Inflammatory macrophage treated with lipopolysaccharide for 1 hour (primary cell): Measurements from ENCODE around the gene EPAS1.

Source experiments
- DNase-seq, 2 donors: peaks; one replicate each; pipeline ENCODE4 v3.0.0-alpha.2; 2020 to 2022

The EPAS1 gene

DNA sequence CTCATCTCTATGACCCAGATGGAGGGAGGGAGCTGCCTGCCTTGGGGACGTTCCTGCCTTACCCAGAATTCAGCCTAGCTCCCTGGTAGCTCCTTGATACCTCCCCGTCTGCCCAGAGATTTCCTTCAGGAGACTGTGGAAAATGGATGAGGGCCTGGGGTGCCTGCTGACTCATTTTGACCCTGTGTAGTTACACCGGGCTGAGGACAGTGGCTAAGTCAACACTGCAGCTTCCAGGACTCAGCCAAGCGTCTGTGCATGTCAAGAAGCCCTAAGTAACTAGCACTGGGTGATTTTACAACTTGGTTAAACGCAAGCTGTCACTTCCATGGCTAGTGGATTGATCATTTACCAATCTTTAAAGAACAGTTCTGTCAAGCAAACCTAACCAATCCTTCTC is 23.3 kb upstream of the EPAS1 start:
- no peak for DNase-seq

DNA sequence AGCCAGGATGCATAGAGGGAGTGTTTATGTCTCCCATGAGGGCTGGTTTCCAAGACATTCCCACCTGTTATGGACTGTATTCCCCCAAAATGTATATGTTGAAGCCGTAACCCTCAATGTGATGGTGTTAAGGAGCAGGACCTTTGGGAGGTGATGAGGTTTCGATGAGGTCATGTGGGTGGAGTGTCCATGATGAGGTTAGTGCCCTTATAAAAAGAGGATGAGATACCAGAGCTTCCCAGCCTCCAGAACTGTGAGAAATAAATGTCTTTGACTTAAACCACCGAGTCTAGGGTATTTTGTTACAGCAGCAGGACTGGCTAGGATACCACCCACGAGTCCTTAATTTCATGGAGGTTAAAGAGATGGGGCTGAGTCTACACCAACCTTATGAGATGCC is 22.6 kb upstream of the EPAS1 start:
- DNase-seq, result peak in 1 of 2 donors; percentile 3

DNA sequence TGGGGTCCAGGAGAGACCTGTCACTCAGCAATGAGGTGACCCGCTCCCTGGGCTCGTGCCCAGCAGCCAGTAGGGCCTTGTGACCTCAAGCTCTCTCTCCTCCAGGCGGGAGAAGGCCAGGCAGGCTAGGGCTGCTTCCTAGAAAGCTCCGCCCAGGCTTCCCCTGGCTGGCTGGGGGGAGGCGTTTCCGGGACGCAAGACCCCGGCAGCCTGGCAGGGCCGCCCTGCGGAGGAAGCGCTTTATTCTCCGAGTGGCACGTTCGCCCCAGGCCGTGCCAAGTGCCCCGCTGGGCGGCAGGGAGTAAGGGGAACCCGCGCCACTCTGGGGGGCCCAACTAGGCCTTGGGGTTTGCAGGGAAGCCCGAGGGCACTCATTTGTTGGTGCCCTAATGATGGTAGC is 21.2 kb upstream of the EPAS1 start:
- DNase-seq, result peak in 1 of 2 donors; percentile 1

DNA sequence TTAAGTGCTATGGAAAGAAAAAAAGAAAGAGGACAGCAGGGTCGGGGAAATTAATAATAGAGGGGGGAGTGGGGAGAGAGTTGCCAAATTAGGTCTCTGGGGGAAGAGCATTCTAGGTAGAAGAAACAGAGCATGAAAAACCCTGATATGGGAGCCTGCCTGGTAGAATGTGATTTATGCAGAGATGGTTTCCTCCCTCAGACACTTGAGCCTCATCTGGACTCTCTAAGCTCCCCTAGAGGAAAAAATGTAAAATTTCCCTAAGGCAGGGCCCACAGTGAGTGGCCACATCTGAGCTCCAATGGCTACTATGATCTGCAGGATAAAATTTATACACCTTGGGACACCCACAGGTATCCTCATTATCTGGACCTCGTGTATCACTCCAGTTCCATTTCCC is 20.6 kb upstream of the EPAS1 start:
- DNase-seq, result no peak

DNA sequence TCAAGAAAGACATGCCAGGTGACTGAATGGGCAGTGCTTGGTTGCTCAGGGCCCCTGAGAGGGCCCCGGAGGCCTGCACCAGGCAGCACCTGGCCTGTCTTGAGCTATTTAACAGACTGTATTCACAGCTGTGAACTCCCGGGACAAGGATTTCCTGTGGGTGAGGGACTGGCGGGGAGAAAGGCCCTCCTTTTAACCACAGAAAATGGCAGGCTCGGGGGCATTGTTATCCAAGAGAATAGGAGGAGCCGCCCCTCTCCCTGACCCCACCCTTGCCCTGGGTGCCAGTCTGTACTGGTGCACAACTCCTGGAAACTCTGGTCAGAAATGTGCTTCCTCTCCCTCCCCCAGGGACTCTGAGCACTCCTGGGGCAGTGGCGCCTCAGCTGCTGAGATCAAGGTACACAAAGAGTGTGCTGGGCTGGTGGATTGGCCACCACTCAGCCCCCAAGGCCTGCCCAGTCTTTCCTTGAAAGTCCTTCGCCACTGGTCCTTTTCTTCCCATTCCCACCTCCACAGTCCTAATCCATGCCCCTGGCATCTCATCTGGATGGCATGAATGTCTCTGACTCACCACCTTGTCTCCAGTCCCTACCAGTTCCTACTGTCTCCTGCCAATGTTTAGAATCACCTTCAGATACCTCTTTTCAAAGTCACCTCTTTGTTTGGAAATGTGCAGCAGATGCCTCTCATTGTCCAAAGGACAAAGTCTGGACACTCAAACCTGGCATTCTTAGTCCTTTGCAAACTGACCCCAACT is 19.6 kb upstream of the EPAS1 start:
- DNase-seq, result no peak

DNA sequence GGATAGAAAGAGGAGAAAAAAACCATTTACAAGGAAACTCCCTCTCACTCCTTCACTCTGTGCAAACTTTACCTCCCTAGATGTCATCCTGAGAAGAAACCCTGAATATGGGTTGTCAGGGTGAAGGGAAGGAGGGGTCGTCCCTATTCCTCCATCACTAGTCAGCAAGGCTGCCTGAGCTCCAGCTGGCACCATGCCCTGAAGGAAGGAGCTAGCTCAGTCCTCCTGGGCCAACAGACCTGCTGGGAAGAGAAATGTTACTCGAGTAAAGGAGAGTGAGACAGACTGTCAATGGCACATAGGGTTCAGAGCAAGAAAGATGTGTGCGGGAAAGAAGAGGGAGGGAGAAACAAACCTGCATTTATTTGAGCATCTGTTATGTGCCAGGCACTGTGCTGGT is 18.3 kb upstream of the EPAS1 start:
- DNase-seq, result no peak

DNA sequence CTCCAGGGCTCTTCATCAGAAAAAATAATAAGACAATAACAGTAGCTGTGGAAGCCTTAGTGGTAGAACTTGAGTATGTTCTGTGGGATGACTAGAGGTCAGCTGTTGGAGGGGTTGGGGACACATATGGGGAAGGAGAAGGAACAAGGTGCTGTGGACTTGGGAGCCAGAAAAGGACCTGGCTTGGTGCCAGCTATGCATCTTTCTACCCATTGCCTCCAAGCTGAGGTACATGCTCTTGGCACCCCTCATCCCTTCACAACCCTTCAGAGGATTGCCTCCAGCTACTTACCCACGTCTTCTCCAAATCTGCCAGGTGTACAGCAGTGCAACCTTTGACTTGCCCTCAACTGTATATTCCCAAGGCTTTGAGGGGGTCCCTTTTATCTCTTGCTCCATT is 15.3 kb upstream of the EPAS1 start:
- DNase-seq, result no peak

DNA sequence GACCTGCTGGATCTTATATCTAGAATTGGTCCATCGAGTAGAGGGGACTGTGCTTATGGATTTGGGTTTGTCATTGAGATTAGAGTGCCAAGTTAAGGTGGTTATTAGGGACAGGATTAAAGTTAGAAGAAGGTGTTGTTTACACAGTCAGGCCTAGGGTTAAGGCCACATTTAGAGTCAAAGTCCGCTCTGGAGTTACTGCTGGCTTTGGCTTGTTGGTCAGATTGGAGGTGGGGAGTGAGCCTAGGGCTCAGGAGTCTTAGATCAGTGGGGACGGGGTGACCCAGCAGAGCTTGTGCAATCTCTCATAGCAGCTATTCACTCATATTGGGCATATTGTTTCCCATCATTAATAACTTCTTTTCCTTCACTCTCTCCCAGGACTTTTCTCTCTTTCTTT is 13.5 kb upstream of the EPAS1 start:
- DNase-seq, result no peak

DNA sequence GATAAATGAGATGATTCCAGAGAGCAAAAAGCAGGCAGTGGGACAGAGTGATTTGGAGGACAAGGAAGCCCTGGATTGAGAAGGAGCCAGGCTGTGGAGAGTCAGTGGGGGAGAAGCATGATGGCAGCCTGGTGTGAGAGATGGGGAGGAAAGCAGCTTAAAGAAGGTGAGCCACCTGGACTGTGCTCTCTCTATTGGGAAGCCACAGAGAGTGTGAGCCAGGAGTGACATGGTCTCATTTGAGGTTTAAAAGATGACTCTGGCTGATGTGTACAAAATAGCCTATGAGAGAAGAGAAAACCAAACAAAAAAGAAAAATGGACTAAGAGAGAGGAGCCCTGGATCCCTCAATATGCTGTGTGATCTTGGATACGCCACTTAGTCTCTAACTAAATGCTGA is 12.9 kb upstream of the EPAS1 start:
- no peak for DNase-seq

DNA sequence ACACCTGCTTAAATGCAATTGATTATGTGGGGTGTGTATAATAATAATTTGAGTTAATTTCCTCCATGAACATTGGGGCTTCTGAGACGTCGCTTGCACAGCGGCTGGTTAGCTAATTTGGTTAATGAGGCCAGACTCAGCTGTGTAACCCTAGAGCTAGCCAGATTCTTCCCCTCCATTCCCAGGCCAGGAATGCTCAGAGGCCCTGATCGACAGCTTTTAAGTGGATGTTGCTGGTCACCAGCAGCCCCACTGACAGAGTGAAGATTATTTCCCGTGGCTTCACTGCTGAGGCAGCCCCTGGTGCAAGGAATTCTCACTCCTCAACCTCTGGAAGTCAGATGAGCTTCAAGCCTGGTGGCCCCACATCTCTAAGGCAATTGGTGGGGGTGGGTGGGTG is 12.4 kb upstream of the EPAS1 start:
- DNase-seq, result no peak

DNA sequence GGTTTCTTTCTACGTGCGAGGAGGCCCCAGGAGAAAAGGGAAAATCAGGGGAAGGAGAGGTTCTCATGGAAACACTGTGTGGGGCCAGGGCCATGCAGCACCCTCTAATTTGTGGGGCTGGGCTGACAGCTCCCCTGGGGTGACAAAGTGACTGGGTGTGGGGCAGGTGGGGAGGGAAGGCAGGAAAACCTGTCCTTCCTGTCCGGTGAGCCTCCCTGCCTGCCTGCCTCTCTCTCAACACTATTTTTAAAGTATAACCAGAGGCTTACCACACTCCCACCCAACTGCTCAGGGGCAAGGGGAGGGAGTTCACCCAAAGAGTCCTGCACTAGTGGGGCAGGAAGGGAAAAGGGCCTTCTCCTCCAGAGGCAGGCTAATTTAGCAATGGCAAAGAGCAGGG is 10.5 kb upstream of the EPAS1 start:
- DNase-seq, result no peak

DNA sequence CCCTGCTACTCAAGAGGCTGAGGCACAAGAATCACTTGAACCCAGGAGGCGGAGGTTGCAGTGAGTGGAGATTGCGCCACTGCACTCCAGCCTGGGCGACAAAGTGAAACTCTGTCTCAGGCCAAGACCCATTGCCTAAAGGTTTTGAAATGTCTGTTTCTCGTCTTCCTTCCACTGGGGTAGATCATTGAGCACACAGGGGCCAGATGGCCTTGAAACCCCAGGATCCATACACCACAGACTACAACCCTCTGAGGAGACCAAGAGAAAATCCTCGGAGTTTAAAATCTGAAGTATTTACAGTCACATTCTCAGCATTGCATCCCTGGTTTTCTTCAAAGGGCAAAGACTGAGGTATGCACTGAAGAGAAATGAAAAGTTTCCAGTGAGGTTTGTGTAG is 7.1 kb upstream of the EPAS1 start:
- no peak for DNase-seq

DNA sequence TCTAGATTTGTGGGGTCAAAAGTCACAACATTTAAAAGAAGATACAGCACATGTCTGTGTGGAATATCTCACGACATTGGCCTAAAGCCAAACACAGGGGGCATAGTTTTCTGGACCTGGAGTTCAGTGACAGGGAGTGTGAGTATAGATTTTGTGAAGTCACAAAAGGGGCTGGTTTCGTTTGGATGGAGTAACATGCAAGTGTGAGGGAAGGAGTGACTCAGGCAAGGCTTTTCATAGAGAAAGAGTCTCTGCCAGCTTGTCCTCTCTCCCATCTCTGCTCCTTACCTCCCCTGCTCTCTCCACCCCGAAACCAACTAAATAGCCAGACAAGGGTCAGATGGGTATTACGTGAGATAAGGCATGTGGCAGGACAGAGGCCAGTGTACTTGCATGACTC is 3.7 kb upstream of the EPAS1 start:
- DNase-seq, result no peak

DNA sequence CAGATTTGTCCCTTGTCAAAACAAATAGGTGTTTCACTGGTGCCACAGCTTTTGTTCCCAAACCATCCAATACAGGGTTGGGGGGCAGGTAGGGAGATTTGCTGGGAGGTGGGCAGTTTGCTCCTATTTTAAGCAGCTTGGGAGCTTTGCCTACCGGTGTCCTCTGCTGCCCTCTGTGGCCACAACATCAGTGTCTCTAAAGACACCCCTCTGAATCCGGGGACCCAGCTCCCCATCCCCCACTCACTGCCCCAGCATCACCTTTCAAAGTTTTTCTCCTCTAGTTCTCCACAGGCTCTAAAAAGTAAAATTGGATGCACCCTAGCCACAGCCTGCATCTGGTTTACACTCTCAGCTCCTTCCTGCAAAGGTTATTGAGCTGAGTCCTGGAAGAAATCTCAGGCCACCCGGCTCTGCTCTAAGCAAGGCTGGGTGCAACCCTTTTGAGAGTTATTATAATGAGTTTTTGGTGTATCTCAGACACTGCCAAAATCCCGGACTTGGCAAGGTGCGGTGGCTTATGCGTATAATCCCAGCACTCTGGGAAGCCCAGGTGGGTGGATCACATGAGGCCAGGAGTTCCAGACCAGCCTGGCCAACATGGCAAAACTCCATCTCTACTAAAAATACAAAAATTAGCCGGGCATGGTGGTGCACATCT is 2.9 kb upstream of the EPAS1 start:
- no peak for DNase-seq

DNA sequence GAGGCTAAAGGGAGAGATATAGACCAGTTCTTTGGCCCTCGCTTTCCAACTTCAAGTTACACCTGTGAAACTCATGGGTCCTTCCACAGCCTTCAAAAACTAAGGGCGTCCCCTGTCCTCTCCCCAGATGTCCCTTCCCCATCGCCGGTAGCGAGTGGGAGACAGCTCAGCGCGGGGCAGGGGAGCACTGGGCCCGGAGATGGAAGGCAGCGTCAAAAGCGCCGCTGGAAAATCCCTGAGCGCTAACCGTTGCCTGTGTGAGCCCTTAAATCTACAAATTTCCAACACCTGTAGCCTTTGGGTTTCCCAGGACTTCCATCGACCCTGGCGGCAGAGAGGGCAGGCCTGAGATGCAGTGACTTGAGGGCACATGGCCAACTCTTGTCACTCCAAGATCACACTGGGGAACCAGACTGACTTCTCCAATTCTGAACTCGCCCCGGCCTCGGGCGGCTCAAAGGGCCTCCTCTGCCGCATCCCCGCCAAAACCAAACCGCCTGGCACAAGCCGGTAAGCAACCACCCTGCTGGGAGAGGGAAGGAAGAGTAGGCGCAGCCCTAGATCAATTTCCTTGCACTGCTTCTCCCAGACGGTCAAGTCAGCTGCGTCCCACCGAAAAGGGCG is 879 bp upstream of the EPAS1 start:
- peak; percentile 68 for DNase-seq

DNA sequence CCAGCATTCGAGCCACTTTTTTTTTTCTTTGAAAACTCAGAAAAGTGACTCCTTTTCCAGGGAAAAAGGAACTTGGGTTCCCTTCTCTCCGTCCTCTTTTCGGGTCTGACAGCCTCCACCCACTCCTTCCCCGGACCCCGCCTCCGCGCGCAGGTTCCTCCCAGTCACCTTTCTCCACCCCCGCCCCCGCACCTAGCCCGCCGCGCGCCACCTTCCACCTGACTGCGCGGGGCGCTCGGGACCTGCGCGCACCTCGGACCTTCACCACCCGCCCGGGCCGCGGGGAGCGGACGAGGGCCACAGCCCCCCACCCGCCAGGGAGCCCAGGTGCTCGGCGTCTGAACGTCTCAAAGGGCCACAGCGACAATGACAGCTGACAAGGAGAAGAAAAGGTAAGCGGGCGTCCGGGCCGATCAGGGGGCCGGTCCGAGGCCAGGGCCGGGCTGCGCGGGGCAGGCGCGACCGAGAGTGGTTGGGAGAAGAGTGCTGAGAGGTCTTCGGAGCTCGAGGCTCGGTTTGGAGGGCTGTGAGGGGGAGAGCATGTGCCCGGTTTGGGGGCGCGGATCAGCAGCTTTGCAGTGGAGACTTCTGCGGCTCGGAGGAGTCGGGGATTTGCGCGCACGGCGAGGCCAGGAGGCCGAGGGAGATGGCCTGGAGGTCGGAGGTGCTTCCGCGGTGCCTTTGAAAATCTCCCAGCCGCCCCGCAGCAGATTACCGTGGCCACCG is 502 bp downstream of the EPAS1 start:
- DNase-seq, result peak; percentile 7 to 9

DNA sequence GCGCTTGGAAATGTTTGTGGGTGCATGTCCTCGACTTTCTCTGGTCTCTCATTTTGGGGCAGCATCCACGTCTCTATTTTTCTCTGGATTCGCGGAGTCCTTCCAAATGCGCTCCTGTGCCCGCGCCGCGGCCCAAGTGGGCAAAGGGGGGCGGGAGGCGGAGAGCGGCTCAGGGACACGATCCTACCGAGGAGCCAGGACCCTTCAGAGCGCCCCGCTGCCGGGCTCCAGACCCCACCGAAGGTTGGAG is 990 bp downstream of the EPAS1 start:
- DNase-seq, result peak in 1 of 2 donors; percentile 10

DNA sequence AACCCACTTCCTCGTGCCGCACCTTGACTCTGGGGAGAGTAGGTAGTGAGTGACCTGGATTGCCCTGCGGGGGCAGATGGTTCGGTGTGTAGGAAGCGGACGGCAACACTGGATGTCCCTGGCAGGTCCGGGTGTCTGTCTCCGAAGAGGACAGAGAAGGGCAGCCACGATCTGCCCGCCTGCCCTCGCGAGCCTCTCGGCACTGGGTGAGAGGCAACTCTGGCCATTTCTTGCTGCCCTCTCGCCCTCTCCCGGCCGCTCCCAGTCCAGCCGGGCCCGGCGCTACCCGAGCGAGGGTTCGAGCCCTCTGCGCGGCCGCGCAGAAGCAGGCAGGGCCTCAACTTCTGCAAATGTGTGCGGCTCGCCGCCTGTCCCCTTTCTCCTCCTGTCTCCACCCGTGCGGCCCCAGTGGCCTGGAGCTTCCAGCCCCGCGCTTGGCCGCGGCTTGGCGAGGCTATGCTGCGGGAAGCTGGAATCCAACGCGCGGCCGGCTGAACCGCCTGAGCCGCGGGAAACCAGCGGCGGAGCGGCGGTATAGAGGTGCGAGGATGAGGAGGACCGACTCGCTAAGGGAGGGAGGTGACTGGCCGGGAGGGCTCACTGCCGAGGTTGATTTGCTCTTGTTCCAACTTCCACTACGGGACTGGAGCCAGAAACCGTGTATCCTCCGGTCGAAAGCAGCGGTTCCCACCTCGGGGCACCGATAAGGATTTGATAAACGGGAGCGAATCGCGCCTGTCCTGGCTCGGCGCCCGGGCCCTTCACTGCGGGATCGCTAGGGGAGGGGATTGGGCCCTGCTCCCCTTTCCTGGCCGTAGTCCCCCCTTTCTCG is 1.5 kb downstream of the EPAS1 start:
- DNase-seq, result peak; percentile 64 to 66

DNA sequence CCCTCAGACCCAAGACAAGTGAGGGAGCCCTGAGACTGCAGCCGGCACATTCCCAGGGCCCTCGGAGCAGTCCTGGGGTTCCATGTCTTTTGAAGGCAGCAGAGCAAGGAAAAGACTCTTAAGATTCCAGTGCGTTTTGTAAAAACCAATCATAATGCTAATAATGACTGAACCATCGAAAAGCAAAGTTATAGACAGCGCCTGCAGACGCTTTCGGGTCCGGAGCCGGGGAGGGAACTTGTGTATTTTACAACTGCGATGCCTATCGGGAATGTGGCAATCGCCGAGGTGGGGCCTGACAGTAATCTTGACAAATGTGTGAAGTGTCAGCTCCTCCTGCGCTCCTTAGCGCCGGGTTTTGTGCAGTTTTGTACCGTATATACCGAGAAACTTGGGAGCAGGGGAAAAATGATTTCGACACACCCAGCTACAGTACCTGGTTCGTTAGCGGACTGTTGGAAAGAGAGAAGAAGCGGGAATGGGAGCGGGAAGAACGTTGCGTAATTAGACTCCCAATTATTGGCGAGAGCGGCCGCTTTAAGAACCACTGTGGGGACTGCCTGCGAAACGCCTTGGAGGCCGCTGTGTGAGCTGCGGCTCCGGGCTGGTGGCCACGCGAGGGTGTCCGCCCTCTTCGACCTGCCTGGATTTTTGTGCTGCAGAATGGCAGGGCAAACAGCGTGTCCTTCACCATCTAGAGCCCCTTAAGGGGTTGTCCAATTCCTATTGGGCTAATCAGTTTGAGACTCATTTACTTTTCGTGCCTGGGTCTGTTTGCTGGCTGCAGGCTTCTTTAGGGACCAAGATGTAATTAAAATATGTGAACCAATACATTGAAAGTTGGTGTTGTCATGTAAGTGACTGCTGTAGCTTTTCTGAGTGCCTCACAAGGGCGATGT is 2.4 kb downstream of the EPAS1 start:
- DNase-seq, result peak; percentile 65 to 79

DNA sequence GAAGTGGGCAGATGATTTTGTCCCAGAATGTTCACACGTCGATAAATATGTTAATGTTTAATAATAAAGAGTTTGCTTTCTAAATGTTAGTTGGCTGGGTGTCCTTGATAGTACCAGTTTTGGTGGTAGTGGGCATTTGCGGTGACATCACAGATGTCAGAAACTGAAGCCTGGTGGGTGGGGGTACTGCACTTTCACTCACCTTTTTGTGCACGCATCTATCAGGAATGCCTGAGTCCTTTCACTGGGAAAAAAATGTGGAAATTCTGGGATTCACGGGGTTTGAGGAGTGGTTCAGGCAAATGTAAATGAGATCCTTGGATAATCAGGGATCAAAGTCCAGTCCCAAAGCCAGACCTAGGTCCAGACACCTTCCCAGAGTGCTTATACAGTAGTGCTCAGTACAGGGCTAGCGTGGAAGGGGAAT is 3.2 kb downstream of the EPAS1 start:
- no peak for DNase-seq

DNA sequence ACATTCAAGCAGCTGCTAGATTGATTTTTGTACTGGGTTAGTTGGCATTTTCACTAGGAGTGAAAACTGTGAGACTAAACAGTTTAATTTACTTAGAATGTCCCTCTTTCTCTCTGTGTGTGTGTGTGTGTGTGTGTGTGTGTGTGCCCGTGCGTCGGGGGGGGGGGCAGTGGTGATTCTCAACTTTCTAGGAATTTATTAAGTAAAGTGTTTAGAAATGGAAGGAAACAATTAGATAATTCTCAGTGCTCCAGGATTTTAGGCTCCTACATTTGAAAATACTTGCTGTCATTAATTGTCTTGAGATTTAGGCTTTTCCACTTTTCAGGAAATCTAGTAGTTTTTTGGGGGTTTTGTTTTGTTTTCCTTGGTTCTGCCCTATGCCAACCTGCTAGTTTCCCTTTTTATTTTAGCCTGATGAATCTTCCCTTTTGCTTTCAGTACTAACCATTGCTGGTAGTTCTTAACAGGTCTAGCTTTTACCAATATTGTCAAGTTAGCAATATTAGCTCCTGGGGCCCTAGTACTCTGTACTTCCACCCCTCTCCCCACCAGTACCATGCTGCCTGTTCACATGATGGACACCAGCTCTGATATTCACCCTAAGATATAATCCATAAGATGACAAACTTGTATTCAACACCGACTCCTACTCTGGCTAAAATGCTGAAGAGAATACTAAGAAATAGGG is 4.9 kb downstream of the EPAS1 start:
- DNase-seq, result peak; percentile 7 to 19
